WTC11 (cell line): ENCODE results near the gene GOLGA8M. TPM values are rescaled to one million over a fixed set of nuclear protein-coding genes. Genes with fewer than 3 reads are reported as not detected.
"Not testable (repeated sequence)": the region's sequence is repeated elsewhere in the genome, so short reads cannot be mapped to it uniquely, and the experiment has no call there.

Experiments
- ATAC-seq: fragments of 200-7000 bp; cut with Tn5 transposase; 2 replicates; pipeline ENCODE4 v1.10.0; 2021; ENCODE audit warnings: mild to moderate bottlenecking, moderate library complexity
- CTCF ChIA-PET: fragments of 300-600 bp; sonication (Branson Sonifier 250); formaldehyde crosslinking; loops from one replicate; lab custom pipeline; 2021; ENCODE audit warnings: antibody characterized with exemption; lab: Charles Lee
- POLR2A ChIA-PET: fragments of 350-600 bp; sonication (Branson Sonifier 250); formaldehyde crosslinking; loops from one replicate; lab custom pipeline; 2021; ENCODE audit warnings: antibody characterized with exemption; lab: Charles Lee
- DNase-seq: peaks from one replicate; pipeline ENCODE4 v3.0.0; 2021; ENCODE audit warnings: low spot score
- H3K27ac Mint-ChIP-seq: 2 replicates; pipeline ENCODE4 v1.8.0; 2021; ENCODE audit warnings: mixed read lengths
- H3K27me3 Mint-ChIP-seq: 2 replicates; pipeline ENCODE4 v1.8.0; 2021; ENCODE audit warnings: low read depth, mild to moderate bottlenecking, moderate library complexity, mixed read lengths
- H3K36me3 Mint-ChIP-seq: 2 replicates; pipeline ENCODE4 v1.8.0; 2021; ENCODE audit warnings: mixed read lengths
- H3K4me1 Mint-ChIP-seq: 2 replicates; pipeline ENCODE4 v1.8.0; 2022; ENCODE audit warnings: mixed read lengths
- H3K4me3 Mint-ChIP-seq: 2 replicates; pipeline ENCODE4 v1.8.0; 2021; ENCODE audit warnings: mild to moderate bottlenecking, moderate library complexity, mixed read lengths
- H3K9me3 Mint-ChIP-seq: 2 replicates; pipeline ENCODE4 v1.8.0; 2021; ENCODE audit warnings: mixed read lengths
- total RNA-seq: library from RNA; stranded (reverse); gene quantifications from 3 replicates; pipeline ENCODE4 v1.2.3, GENCODE V29; 2021
- TF ChIP-seq, protein P1 (sequence below): sonication (generic); formaldehyde crosslinking; IDR thresholded peaks from 2 replicates; pipeline ENCODE4 v1.8.1; 2022; ENCODE audit warnings: mild to moderate bottlenecking, missing genetic modification reagents, moderate library complexity, borderline replicate concordance

Gene GOLGA8M
- total RNA-seq, 1 experiment from 2014 or later, result not detected

DNA sequence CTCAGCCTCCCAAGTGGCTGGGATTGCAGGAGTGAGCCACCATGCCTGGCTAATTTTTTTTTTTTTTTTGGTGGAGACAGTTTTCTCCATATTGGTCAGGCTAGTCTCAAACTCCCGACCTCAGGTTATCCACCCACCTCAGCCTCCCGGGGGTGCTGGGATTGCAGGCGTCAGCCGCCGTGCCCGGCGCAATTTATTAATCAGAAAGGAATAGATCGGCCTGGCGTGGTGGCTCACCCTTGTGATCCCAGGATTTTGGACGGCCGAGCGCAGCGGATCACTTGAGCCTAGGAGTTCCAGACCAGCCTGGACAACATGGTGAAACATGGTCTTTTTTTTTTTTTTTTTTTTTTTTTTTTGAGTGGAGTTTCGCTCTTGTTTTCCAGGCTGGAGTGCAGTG is 13.3 kb upstream of the GOLGA8M start (continued):
- TF ChIP-seq, protein P1, sequence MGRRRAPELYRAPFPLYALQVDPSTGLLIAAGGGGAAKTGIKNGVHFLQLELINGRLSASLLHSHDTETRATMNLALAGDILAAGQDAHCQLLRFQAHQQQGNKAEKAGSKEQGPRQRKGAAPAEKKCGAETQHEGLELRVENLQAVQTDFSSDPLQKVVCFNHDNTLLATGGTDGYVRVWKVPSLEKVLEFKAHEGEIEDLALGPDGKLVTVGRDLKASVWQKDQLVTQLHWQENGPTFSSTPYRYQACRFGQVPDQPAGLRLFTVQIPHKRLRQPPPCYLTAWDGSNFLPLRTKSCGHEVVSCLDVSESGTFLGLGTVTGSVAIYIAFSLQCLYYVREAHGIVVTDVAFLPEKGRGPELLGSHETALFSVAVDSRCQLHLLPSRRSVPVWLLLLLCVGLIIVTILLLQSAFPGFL (CRISPR knock-in tag), result no peak

DNA sequence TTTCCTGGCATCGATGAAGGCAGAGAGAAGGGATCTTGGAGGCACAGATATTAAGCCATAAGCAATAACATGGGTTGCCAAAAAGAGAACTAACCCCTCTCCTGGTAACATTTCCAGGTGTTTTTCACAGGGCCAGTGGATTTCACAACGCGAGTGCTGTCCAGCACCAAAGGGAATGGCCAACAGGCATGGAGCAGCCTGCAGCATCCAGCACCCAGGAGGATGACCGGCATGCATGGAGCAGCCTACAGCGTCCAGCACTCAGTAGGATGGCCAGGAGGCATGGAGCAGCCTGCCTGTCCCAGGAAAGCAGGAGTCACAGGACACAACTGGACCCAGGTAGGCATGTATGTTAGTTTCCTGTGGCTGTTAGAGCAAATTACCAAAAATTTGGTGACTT is 11.8 kb upstream of the GOLGA8M start:
- H3K4me1 Mint-ChIP-seq, POLR2A ChIA-PET, H3K9me3 Mint-ChIP-seq, H3K36me3 Mint-ChIP-seq, DNase-seq, ATAC-seq, H3K27ac Mint-ChIP-seq, H3K4me3 Mint-ChIP-seq, H3K27me3 Mint-ChIP-seq: not testable (repeated sequence)
- CTCF ChIA-PET, result interaction anchor here (0.6 kb wide), 1 partner anchor 638 kb away, joined by 4 read pairs; no protein-coding TSS in a partner anchor

DNA sequence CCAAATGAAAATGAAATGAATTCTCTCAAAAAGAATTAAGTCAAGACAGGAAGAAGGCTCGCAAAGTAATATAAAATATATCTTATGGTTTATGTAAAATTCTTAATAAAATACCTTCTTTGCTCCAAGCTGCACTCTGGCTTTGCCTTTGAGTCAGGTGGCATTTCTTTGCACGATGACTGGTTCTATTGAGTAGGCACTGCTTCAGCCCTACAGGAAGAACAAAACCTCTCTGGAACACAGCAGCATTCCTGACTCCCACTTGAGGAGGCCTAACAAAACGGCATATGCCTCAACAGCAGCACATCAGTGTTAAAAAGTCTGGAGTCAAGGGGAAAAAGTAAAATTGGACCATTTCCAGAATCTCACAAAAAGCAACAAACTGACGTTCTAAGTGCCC is 7.4 kb upstream of the GOLGA8M start:
- ATAC-seq, DNase-seq, H3K36me3 Mint-ChIP-seq, H3K4me3 Mint-ChIP-seq, POLR2A ChIA-PET, CTCF ChIA-PET, H3K4me1 Mint-ChIP-seq, H3K27ac Mint-ChIP-seq, H3K27me3 Mint-ChIP-seq, H3K9me3 Mint-ChIP-seq: not testable (repeated sequence)

DNA sequence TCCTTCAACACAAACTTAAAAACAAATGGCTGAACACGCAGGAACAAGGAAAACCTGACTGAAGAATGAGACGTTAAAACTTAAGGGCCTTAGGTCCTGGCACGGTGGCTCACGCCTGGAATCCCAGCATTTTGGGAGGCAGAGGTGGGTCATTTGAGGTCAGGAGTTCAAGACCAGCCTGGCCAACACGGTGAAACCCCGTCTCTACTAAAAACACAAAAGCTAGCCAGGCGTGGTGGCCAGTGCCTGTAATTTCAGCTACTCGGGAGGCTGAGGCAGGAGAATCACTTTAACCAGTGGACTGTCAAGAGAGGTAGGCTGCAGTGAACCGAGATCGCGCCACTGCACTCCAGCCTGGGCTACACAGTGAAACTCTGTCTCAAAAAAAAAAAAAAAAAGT is 6.4 kb upstream of the GOLGA8M start:
- H3K9me3 Mint-ChIP-seq, H3K27ac Mint-ChIP-seq, H3K4me3 Mint-ChIP-seq, ATAC-seq, H3K4me1 Mint-ChIP-seq, DNase-seq, H3K27me3 Mint-ChIP-seq, CTCF ChIA-PET, POLR2A ChIA-PET, H3K36me3 Mint-ChIP-seq: not testable (repeated sequence)

DNA sequence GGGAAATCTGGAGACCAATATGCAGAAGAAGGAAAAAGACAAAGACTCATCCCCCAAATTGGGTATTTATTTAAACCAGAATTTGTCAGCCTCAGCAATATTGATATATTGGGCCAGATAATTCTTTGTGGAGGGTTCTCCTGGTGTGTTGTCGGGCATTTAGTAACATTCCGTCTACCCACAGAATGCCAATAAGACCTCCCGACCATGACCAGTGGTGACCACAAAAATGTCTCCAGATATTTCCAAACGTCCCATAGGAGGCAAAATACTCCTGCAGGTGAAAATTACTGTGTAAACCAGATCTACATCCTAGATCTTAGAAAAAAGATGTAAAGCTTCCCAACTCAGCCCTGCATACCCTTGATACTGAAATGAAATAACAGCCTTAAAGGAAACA is 2.0 kb upstream of the GOLGA8M start:
- ATAC-seq, H3K9me3 Mint-ChIP-seq, H3K27ac Mint-ChIP-seq, H3K4me1 Mint-ChIP-seq, POLR2A ChIA-PET, DNase-seq, H3K27me3 Mint-ChIP-seq, CTCF ChIA-PET, H3K4me3 Mint-ChIP-seq, H3K36me3 Mint-ChIP-seq: not testable (repeated sequence)

DNA sequence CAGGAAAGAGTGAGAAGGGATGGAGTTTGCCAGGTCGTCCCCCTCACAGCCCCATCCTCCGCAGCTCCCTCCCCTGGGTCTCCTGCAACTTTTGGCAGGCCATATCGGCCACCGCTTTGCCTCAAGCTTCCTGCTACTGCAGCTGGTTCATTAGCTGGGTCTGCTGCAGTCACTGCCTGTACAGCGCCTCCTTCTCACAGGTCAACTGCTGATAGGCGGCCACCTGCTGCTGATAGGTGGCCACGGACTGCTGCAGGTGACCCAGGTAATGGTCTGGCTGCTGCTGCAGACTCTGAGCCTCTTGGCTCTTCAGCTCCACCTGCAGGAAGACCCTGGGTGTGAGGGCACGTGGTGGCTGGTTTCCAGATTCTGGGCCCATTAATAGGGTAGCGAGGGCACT is 8.3 kb downstream of the GOLGA8M start:
- CTCF ChIA-PET, POLR2A ChIA-PET: not testable (repeated sequence)

DNA sequence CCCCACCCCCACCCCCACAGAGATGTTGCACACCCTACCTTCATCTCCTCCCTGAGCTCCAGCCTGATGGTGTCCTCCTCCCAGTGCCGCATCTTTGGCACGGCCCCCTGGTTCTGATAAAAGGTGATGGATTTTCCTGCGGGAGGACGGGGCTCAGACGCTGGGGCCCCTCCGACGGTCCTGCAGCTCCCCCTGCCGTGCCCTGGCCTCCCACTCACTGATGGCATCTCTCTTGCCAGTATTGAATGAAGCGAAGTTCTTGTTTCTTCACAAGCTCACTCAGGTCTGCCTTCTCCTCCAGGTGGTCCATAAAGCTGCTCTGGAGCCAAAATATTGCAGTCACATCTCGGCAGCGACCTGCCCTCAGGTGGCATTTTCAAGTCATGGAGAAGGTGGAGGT is 9.8 kb downstream of the GOLGA8M start:
- H3K27me3 Mint-ChIP-seq, H3K9me3 Mint-ChIP-seq, POLR2A ChIA-PET, H3K36me3 Mint-ChIP-seq, DNase-seq, ATAC-seq, H3K27ac Mint-ChIP-seq, H3K4me3 Mint-ChIP-seq, H3K4me1 Mint-ChIP-seq, CTCF ChIA-PET: not testable (repeated sequence)

More for the DNA sequence above, 8.3 kb downstream of the GOLGA8M start:
- not testable (repeated sequence) for DNase-seq, H3K4me1 Mint-ChIP-seq, ATAC-seq, H3K27me3 Mint-ChIP-seq, H3K9me3 Mint-ChIP-seq, H3K27ac Mint-ChIP-seq, H3K4me3 Mint-ChIP-seq, H3K36me3 Mint-ChIP-seq

DNA sequence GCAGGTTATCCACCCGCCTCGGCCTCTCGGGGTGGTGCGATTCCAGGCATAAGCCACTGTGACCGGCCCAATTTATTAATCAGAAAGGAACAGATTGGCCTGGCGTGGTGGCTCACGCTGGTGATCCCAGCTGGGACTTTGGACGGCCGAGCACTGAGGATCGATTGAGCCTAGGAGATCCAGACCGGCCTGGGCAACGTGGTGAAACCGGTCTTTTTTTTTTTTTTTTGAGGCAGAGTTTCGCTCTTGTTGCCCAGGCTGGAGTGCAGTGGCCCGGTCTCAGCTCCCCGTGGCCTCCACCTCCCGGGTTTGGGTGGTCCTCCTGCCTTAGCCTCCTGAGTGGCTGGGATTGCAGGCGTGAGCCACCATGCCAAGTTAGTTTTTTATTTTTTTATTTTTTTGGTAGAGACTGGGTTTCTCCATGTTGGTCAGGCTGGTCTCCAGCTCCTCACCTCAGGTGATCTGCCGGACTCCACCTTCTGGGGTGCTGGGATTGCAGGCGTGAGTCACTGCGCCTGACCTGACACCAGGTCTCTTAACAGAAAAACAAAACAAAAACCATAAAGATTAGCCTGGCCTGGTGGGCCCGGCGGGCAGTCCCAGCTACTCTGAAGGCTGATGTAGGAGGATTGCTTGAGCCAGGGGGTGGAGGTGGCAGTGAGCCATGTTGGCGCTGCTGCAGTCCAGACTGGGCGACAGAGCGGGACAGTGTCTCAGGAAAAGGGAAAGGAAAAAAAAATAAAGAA is 18.0 kb downstream of the GOLGA8M start:
- H3K36me3 Mint-ChIP-seq, H3K27ac Mint-ChIP-seq, H3K4me3 Mint-ChIP-seq, H3K9me3 Mint-ChIP-seq, CTCF ChIA-PET, DNase-seq, H3K4me1 Mint-ChIP-seq, ATAC-seq, H3K27me3 Mint-ChIP-seq: not testable (repeated sequence)
- POLR2A ChIA-PET, result interaction anchor here (0.6 kb wide), 1 partner anchor 1593 kb away, joined by 3 read pairs; no protein-coding TSS in a partner anchor

DNA sequence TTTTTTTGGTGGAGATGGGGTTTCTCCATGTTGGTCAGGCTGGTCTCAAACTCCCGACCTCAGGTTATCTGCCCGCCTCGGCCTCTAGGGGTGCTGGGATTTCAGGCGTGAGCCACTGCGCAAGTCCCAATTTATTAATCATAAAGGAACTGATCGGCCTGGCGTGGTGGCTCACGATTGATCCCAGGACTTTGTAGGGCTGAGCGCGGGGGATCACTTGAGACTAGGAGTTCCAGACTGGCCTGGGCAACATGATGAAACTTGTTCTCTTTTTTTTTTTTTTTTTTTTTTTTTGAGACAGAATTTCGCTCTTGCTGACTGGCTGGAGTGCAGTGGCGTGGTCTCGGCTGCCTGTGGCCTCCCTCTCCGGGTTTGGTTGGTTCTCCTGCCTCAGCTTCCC is 19.2 kb downstream of the GOLGA8M start:
- H3K36me3 Mint-ChIP-seq, ATAC-seq, POLR2A ChIA-PET, H3K4me3 Mint-ChIP-seq, DNase-seq, H3K27ac Mint-ChIP-seq, H3K9me3 Mint-ChIP-seq, H3K27me3 Mint-ChIP-seq, H3K4me1 Mint-ChIP-seq: not testable (repeated sequence)
- CTCF ChIA-PET, result interaction anchor here (0.7 kb wide), 1 partner anchor 390 kb away, joined by 4 read pairs; no protein-coding TSS in a partner anchor

DNA sequence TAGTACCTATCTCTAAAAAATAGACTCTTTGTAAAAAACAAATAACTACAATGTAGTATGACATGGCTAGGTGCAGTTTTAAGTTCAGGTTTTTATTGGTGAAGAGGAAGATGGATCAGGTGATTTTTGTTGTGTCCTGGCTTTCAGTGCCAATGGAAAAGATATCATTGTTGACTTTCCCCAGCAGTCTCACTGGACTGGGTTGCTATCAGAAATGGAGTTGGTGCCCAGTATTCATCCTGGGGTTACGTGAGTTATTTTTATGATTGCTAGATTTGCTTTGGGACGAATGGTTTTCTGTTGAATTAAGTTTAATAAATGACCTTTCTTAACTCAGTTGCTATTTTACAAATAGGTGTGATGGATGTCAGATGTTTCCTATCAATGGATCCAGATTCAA is 38.7 kb downstream of the GOLGA8M start:
- H3K27ac Mint-ChIP-seq, H3K4me1 Mint-ChIP-seq, H3K4me3 Mint-ChIP-seq, CTCF ChIA-PET, POLR2A ChIA-PET, H3K36me3 Mint-ChIP-seq, H3K27me3 Mint-ChIP-seq, H3K9me3 Mint-ChIP-seq, DNase-seq, ATAC-seq: not testable (repeated sequence)

DNA sequence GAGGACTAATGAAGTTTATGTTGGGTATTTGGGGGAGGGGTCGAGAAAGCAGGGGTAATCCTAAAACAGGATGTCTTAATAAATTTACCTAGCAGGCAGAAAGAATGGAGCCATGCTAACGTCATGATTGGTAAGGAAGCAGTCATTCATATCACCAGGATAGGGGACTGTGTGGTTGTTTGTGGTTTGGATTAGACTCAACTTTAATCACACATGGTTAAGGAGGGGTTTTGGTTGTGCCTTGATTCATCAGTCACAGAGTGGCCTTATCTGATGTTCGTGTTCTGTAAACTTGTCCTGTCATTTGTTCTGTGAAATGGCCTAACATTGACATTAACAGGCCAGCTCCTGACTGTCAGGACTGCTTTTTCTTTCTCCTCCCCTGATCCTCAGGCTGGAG is 40.1 kb downstream of the GOLGA8M start:
- H3K9me3 Mint-ChIP-seq, DNase-seq, ATAC-seq, CTCF ChIA-PET, H3K27me3 Mint-ChIP-seq, H3K4me3 Mint-ChIP-seq, H3K4me1 Mint-ChIP-seq, POLR2A ChIA-PET, H3K27ac Mint-ChIP-seq, H3K36me3 Mint-ChIP-seq: not testable (repeated sequence)

DNA sequence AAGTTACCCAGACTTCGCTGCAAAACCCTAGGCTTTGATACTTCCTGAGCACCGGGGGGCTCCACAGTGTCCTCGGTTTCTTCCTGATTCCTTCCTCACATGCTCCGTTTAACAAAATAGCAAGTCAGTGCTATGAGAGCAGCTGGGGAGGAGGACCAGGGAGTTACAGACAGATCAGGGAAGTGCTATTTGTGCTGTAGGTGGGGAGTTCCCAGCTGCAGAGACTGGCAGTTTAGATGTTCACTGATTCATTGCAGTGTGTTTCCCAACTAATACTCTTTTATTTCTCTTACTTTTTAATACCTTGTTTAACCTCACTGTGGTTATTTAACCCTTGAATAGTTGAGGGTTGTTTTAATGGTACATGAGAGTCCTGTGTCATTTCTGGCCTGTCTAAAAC is 45.8 kb downstream of the GOLGA8M start:
- H3K4me1 Mint-ChIP-seq, H3K27me3 Mint-ChIP-seq, H3K36me3 Mint-ChIP-seq, POLR2A ChIA-PET, H3K4me3 Mint-ChIP-seq, DNase-seq, H3K27ac Mint-ChIP-seq, ATAC-seq, H3K9me3 Mint-ChIP-seq, CTCF ChIA-PET: not testable (repeated sequence)
